PC-3 (cell line): ENCODE results near the gene DOCK1.

Source experiments
- CTCF ChIP-seq: fragments of 300-600 bp; sonication (generic); conservative IDR thresholded peaks from 2 replicates; pipeline ENCODE4 v1.5.1; 2017; ENCODE audit warnings: antibody characterized with exemption, low read depth, mild to moderate bottlenecking, low read length
- EZH2 ChIP-seq: fragments of 300-600 bp; sonication (generic); IDR thresholded peaks from one replicate; pipeline ENCODE4 v1.6.1; 2017; ENCODE audit warnings: antibody characterized with exemption, mild to moderate bottlenecking, low read length; ENCODE audit not compliant: unreplicated experiment

- TF ChIP-seq CTCF (no peak), EZH2 (no peak)
Measured at GRCh38 chr10:127420138-127420684, 515.0 kb downstream of the DOCK1 start.
